GM18517 (cell line): ENCODE results near the gene PDIA5.
"Not testable (repeated sequence)": the region's sequence is repeated elsewhere in the genome, so short reads cannot be mapped to it uniquely, and the experiment has no call there.

Source experiments
- ATAC-seq: cut with Tn5 transposase; IDR thresholded peaks from one replicate; pipeline ENCODE4 v1.9.1; 2021; ENCODE audit warnings: mild to moderate bottlenecking, moderate library complexity; ENCODE audit not compliant: unreplicated experiment

The PDIA5 gene

GRCh38 chr3:123112232-123112631 lies 45.4 kb downstream of the PDIA5 start:
- ATAC-seq, result no peak

- ATAC-seq, result not testable (repeated sequence)
Measured at GRCh38 chr3:123112656-123113055, 45.8 kb downstream of the PDIA5 start.

- ATAC-seq, result no peak
Measured at GRCh38 chr3:123113889-123114450, 47.1 kb downstream of the PDIA5 start.

- no peak for ATAC-seq
Measured at GRCh38 chr3:123116116-123116515, 49.3 kb downstream of the PDIA5 start.

- no peak for ATAC-seq
Measured at GRCh38 chr3:123119388-123119787, 52.6 kb downstream of the PDIA5 start.

DNA sequence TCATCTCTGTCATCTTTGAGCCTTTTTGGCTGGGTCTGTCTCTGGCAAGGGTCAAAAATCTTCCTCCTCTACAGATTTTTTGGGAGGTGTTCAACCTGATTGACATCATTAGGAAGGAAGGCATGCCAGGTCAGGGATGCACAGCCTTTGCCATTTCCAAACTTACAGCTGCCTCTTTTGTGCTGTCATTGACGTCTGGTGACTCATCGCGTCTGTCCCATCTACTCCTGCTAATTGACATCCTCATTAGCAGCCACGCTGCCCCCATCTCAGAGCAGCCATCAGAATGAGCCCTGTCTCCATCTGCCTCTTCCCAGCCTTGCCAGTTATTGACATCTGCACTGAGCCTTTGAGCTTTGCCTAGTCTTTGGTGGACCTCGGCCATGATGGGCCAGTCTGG lies 53.0 kb downstream of the PDIA5 start:
- no peak for ATAC-seq

- ATAC-seq, result no peak
Measured at GRCh38 chr3:123120573-123120972, 53.7 kb downstream of the PDIA5 start.

- ATAC-seq, result no peak
Measured at GRCh38 chr3:123122057-123122456, 55.2 kb downstream of the PDIA5 start.

DNA sequence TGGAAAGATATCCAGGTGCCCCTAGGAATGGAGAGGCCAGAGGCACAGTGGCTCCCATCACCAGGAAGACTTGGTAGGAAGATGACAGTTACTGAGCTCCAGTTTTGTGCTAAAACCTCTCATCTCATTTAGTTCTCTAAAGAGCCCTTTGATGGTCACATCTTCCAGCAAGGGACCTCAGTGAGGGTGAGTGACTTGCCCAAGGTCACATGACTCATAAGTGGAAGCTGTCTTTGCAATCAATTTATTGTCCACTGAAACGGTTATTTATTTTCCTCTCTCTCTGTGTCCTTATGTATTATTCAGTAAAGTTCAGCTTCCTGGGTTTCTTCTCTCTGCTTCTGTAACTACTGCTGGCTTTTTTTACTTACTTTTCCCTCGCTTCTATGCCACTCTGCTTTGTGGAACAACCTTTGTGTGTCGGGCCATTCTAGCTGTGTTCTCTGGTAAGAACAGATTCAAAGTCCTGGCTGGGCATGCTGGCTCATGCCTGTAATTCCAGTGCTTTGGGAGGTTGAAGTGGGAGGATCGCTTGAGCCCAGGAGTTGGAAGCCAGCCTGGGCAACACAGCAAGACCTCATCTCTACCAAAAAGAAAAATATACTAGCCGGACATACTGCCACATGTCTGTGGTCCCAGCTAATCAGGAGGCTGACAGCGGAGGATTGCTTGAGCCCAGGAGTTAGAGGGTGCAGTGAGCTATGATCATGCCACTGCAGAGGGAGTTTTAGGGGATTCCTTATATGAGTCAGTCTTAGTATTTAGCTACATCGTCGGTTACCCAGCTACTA lies 55.9 kb downstream of the PDIA5 start:
- ATAC-seq, result no peak

GRCh38 chr3:123123716-123124616 lies 57.1 kb downstream of the PDIA5 start:
- ATAC-seq, result no peak

DNA sequence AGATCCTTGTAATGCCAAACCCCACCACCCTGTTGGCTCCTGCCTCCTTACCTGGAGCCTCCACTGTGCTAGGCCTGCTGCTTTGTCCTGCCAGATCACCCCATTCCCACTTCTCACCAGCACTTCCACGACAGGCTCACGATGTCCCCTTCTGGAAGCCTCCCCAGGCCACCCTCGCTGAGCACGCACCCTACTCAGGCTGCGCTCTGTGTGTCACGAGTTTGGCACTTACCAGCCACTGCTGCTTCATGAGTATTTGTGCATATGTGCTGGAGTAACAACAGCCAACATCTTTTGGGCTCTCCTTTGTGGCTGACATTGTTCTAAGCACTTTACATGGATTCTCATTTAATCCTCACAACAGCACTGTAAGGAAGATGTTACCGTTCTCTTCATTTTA lies 58.1 kb downstream of the PDIA5 start:
- ATAC-seq, result no peak

GRCh38 chr3:123126031-123126430 lies 59.2 kb downstream of the PDIA5 start:
- no peak for ATAC-seq

GRCh38 chr3:123126653-123127052 lies 59.8 kb downstream of the PDIA5 start:
- ATAC-seq, result no peak

DNA sequence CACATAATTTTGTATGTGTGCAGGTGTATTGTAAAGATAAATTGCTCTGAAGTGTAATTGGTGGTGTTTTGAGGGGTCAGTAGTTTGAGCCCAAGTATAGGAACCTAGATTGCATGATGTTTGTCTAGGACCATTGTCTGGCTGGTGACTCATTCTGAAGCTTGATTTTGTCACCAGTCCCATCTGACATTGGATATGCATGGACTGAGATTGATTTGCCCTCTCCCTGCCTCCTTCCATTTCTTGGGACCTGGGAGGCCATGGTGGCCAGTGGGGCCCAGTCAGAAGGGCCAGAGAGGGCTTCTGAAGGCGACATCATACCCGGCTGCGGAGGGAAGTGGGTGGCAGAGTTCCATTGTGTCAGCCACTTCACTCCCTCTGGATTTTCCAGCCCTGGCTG lies 62.3 kb downstream of the PDIA5 start:
- ATAC-seq, result no peak

- no peak for ATAC-seq
Measured at GRCh38 chr3:123129532-123129931, 62.7 kb downstream of the PDIA5 start.

DNA sequence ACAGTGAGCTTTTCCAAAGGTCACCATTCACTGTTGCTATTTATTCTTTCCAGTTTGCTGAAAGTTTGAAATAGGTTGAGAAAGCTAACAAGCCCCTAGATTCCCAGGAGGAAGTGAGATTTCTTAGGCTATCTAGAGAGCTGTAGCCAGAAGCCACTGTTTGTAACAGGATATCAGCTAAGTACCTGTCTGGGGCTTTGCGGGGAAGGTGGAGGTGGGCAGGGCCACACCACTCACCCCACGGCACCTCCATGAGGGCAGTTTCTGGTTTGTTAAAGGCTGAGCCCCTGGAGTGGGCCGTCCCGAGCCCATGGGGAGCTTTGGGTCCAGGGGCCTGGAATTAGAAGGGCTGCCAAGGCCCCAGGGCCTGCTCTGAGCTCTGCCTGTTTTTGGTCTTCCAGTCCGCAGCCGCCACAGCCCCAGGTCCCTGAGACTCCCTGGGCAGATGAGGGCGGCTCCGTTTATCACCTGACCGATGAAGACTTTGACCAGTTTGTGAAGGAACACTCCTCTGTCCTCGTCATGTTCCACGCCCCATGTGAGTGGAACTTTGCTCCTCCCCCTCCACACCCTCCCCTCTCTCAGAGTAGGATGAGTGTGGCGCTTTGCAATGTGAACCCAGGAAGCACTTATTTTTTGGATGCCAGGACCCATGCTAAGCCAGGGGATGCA lies 63.4 kb downstream of the PDIA5 start:
- ATAC-seq, result no peak

- no peak for ATAC-seq
Measured at GRCh38 chr3:123134671-123135070, 67.8 kb downstream of the PDIA5 start.

- no peak for ATAC-seq
Measured at GRCh38 chr3:123137001-123137400, 70.2 kb downstream of the PDIA5 start.

DNA sequence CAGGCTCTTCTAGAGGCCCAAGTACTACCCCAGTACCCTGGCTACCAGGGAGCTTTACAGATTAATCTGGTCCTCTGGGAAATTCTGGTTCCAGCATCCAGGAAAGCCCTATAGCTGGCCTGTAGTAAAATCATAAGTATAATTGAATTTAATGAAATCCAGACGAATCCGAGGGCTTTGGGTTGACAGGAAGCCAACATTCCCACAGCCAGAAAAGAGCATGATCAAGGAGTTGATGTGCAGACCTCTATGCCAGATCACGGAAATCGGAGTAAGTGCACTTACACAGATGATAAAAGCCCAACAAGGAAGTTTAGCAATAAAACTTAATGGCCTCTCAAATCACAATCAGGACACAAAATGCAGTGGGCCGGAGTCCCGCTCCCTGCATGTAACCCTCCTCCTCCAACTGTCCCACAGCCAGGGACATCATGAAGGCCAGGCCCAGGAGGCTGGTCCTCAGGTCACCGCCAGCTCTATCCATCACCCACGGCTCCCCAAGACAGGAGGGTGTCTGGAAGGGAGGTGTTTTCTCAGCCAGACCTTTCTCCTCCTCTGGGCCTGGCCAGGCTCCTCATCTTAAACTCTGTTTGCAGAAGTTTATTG lies 72.1 kb downstream of the PDIA5 start:
- no peak for ATAC-seq

DNA sequence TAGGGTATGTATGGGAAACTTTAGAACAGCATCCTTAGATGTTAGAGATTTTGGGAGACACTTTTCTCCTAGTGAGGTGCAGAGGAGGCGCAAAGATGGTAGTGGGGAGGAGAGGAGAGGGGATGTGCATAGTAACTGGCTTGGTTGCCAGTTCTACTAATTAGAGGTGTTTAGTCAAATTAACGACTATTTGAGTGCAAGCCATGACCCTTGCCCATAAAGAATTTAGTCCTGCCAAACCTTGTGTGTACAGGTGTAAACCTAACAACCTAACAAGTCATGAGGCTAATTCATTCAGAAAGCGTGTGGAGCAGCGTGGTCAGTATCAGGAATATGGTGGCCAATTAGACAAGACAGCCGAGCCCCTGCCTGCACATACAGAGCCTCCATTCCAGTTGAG lies 72.7 kb downstream of the PDIA5 start:
- no peak for ATAC-seq

DNA sequence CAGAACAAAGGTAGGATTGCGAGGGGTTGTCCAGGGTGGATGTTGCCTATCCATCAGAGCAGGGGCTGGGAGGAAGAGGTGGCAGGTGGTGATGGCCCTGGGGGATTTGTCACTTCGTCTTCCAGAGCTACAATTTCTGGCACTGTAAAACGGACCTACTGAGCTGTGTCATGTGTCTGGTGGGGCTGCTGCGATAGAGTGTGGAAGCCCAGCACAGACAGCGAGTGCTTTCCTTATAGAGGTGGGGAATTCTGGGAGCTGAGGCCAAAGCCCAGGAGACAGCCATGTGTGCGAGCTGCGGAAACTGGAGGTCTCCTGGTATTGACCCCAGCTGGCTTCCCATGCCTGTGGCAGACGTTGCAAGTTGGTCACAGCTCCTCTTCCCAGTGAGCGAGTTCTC lies 73.7 kb downstream of the PDIA5 start:
- ATAC-seq, result no peak
